OCI-LY1 (cell line): ENCODE data around the gene ZNF619.
A peak's percentile ranks its signal among the peaks of the same experiment; 100 is the strongest.

Source experiments
- H2AFZ ChIP-seq: fragments of 200-600 bp; sonication (generic), shearing (Covaris generic); 2 replicates; pipeline ENCODE4 v1.6.0; 2014; ENCODE audit warnings: antibody characterized with exemption, mild to moderate bottlenecking, low read length
- H3F3A ChIP-seq: fragments of 200-600 bp; sonication (generic), shearing (Covaris generic); 2 replicates; pipeline ENCODE4 v1.6.0; 2014; ENCODE audit warnings: mild to moderate bottlenecking, antibody characterized with exemption, low read length, moderate library complexity; ENCODE audit not compliant: insufficient read depth
- H3K27ac ChIP-seq: fragments of 200-600 bp; sonication (generic); 2 replicates; pipeline ENCODE4 v1.5.1; 2014; ENCODE audit warnings: low read length, mixed run types, mild to moderate bottlenecking, low read depth; ENCODE audit not compliant: poor library complexity, severe bottlenecking
- H3K27me3 ChIP-seq: fragments of 200-600 bp; sonication (generic); 2 replicates; pipeline ENCODE4 v1.6.0; 2014; ENCODE audit warnings: antibody characterized with exemption, mild to moderate bottlenecking, low read length, moderate library complexity; ENCODE audit not compliant: insufficient read depth
- H3K36me3 ChIP-seq: fragments of 200-600 bp; sonication (generic); 2 replicates; pipeline ENCODE4 v1.6.1; 2014; ENCODE audit warnings: mild to moderate bottlenecking, antibody characterized with exemption, low read length, moderate library complexity, mixed read lengths; ENCODE audit not compliant: insufficient read depth
- H3K4me1 ChIP-seq: fragments of 200-600 bp; sonication (generic); 2 replicates; pipeline ENCODE4 v1.5.1; 2014; ENCODE audit warnings: mild to moderate bottlenecking, low read length, moderate library complexity; ENCODE audit not compliant: insufficient read depth, severe bottlenecking
- H3K4me2 ChIP-seq: fragments of 200-600 bp; sonication (generic), shearing (Covaris generic); 2 replicates; pipeline ENCODE4 v1.6.1; 2014; ENCODE audit warnings: low read length
- H3K4me3 ChIP-seq: fragments of 200-600 bp; sonication (generic); 2 replicates; pipeline ENCODE4 v1.5.1; 2014; ENCODE audit warnings: low read length, low read depth, mild to moderate bottlenecking, mixed read lengths; ENCODE audit not compliant: poor library complexity, severe bottlenecking
- H3K79me2 ChIP-seq: fragments of 200-600 bp; shearing (Covaris generic); 2 replicates; pipeline ENCODE4 v1.6.1; 2016; ENCODE audit warnings: mixed run types, low read length, mixed read lengths; ENCODE audit not compliant: insufficient read depth
- H3K9ac ChIP-seq: fragments of 200-600 bp; sonication (generic), shearing (Covaris generic); 2 replicates; pipeline ENCODE4 v1.6.1; 2014; ENCODE audit warnings: mild to moderate bottlenecking, low read length, mixed read lengths
- H3K9me2 ChIP-seq: fragments of 200-600 bp; sonication (generic), shearing (Covaris generic); 2 replicates; pipeline ENCODE4 v1.6.1; 2014; ENCODE audit warnings: low read depth, mild to moderate bottlenecking, low read length, mixed read lengths
- H3K9me3 ChIP-seq: fragments of 200-600 bp; shearing (Covaris generic); 2 replicates; pipeline ENCODE4 v1.6.1; 2014; ENCODE audit warnings: low read length, mixed read lengths
- H4K20me1 ChIP-seq: fragments of 200-600 bp; sonication (generic), shearing (Covaris generic); 2 replicates; pipeline ENCODE4 v1.6.0; 2016; ENCODE audit warnings: mild to moderate bottlenecking, low read length; ENCODE audit not compliant: insufficient read depth
- EZH2 ChIP-seq: fragments of 200-600 bp; sonication (generic), shearing (Covaris generic); IDR thresholded peaks from 2 replicates; pipeline ENCODE4 v1.8.0; 2017; ENCODE audit warnings: borderline replicate concordance, mixed run types, mild to moderate bottlenecking, antibody characterized with exemption, low read length, moderate library complexity, mixed read lengths
- TF ChIP-seq, protein P1 (sequence below): fragments of 200-600 bp; sonication (generic), shearing (Covaris generic); IDR thresholded peaks from 2 replicates; pipeline ENCODE4 v1.5.1; 2017; ENCODE audit warnings: mild to moderate bottlenecking, antibody characterized with exemption, low read length, moderate library complexity, mixed read lengths

ZNF619 gene

GRCh38 chr3:40499952-40500351 lies 23.0 kb downstream of the ZNF619 start:
- Histone ChIP-seq H3K36me3 (no peaks in the 10 kb centered on the region), H3K9me2 (no peaks in the 10 kb centered on the region), H3K4me3 (no peak overlapping the region), H3K4me2 (no peak overlapping the region), H3K27me3 (no peaks in the 10 kb centered on the region; the same call in 1 of the 2 replicates), H3K4me1 (no peaks in the 10 kb centered on the region), H4K20me1 (no peaks in the 10 kb centered on the region), H3K27ac (no peak overlapping the region), H3K9ac (no peak overlapping the region), H3K79me2 (no peaks in the 10 kb centered on the region), H2AFZ (no peak overlapping the region), H3F3A (no peaks in the 10 kb centered on the region), H3K9me3 (no peaks in the 10 kb centered on the region)
- no peak for TF ChIP-seq EZH2
- TF ChIP-seq, protein P1, sequence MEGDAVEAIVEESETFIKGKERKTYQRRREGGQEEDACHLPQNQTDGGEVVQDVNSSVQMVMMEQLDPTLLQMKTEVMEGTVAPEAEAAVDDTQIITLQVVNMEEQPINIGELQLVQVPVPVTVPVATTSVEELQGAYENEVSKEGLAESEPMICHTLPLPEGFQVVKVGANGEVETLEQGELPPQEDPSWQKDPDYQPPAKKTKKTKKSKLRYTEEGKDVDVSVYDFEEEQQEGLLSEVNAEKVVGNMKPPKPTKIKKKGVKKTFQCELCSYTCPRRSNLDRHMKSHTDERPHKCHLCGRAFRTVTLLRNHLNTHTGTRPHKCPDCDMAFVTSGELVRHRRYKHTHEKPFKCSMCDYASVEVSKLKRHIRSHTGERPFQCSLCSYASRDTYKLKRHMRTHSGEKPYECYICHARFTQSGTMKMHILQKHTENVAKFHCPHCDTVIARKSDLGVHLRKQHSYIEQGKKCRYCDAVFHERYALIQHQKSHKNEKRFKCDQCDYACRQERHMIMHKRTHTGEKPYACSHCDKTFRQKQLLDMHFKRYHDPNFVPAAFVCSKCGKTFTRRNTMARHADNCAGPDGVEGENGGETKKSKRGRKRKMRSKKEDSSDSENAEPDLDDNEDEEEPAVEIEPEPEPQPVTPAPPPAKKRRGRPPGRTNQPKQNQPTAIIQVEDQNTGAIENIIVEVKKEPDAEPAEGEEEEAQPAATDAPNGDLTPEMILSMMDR, result no peak

GRCh38 chr3:40502034-40502433 lies 25.1 kb downstream of the ZNF619 start:
- H3K4me2 ChIP-seq, result no peak overlapping the region
- H3K36me3 ChIP-seq, result no peaks in the 10 kb centered on the region
- peaks cover 13% of the 10 kb centered on the region for H3K4me1 ChIP-seq
- H3K9ac ChIP-seq, result no peak overlapping the region
- no peak overlapping the region for H3K4me3 ChIP-seq
- H3K9me3 ChIP-seq, result no peaks in the 10 kb centered on the region
- no peaks in the 10 kb centered on the region for H3K9me2 ChIP-seq
- TF ChIP-seq, protein P1, result no peak
- TF ChIP-seq EZH2, result no peak
- H3F3A ChIP-seq, result no peaks in the 10 kb centered on the region
- H2AFZ ChIP-seq, result no peak overlapping the region
- H3K27me3 ChIP-seq, result no peaks in the 10 kb centered on the region; the same call in 1 of the 2 replicates
- H3K27ac ChIP-seq, result no peak overlapping the region
- no peaks in the 10 kb centered on the region for H4K20me1 ChIP-seq
- H3K79me2 ChIP-seq, result no peaks in the 10 kb centered on the region

- Histone ChIP-seq H3K9me3 (no peaks in the 10 kb centered on the region), H3K9me2 (no peaks in the 10 kb centered on the region), H3K4me2 (peak overlapping the region; percentile 62), H3K79me2 (no peaks in the 10 kb centered on the region), H3F3A (no peaks in the 10 kb centered on the region), H3K36me3 (peaks cover 8% of the 10 kb centered on the region), H2AFZ (no peak overlapping the region), H3K9ac (no peak overlapping the region), H4K20me1 (no peaks in the 10 kb centered on the region), H3K27me3 (no peaks in the 10 kb centered on the region; the same call in 1 of the 2 replicates), H3K4me1 (peaks cover 13% of the 10 kb centered on the region), H3K4me3 (peak overlapping the region; percentile 62), H3K27ac (no peak overlapping the region)
- TF ChIP-seq EZH2, result no peak
- TF ChIP-seq, protein P1, result no peak
These were observed 27.9 kb downstream of the ZNF619 start for GRCh38 chr3:40504636-40505430.
